DMS53 treated with DMSO at 0.1 percent for 48 hours (cell line): Measurements from ENCODE around the gene PIK3R1.

Source experiments
- DNase-seq: peaks from one replicate; lab custom pipeline; 2025; ENCODE audit not compliant: unreplicated experiment; lab: John Stamatoyannopoulos, UW

PIK3R1 gene

GRCh38 chr5:68215208-68215897, at the start of gene PIK3R1:
Gene PIK3R1, plus strand, starts transcription at chr5:68215756. Its CDS starts 10,920 bp downstream, at chr5:68226676.
- peak; percentile 89 for DNase-seq

GRCh38 chr5:68167195-68167651, 48.3 kb upstream of the PIK3R1 start:
- no peak for DNase-seq

GRCh38 chr5:68169903-68170302, 45.7 kb upstream of the PIK3R1 start:
- no peak for DNase-seq

DNA sequence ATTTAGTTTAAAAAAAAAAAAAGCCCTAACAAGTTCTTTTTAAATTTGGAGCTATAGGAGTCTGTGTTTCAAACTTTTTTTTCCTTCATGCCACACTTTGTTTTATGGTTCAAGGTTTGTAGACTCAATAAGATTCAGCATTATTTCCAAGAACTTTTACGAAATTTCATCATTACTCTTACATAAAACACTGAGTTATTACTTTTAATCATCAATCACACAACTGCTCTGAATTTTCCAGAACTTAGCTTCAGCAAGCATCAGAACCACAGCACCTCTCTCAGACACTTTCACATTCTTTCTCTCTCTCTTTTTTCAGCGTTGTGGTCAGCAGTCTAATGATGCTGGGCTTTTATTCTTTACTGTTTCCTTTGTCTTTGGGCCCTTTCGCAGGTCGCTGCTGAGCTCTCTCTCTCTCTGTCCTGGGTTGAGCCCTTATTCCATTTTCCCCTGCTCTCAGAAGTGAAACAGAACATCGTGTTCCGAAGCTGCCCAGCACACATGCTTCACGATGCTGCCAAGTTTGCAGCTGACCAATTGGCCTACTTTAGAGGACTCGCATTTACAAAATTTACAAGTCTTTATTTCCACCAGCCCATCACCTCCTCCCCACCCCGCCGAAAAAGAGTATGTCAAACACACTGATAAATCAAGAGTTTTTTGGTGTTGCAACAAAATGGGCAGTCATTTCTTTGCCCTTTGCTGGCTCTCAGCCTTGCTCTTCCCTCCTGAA, 44.6 kb upstream of the PIK3R1 start:
- no peak for DNase-seq

DNA sequence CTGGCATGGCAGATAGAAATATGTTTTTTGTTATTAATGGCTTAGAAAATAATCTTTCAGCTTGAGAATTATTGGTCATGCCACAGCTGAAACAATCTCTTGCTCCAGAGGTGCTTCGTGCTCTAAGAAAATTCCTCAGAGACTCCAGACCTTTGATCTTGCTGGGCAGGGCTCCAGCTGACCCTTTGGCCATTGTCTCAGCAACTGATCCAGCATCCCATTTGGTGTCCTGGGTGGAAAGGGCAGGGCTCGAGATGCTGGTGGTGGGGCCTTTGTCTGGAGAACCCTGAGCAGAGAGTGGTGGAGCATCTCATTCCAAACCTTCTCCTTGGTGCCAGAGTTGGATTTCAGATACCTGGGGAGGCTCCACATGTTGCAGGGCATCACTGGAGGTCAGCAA, 43.2 kb upstream of the PIK3R1 start:
- no peak for DNase-seq

- DNase-seq: no peak
Observed at GRCh38 chr5:68173007-68173406, 42.5 kb upstream of the PIK3R1 start.

GRCh38 chr5:68176253-68176652, 39.3 kb upstream of the PIK3R1 start:
- DNase-seq: no peak

- no peak for DNase-seq
Observed at GRCh38 chr5:68176802-68177479, 38.6 kb upstream of the PIK3R1 start.

- DNase-seq: no peak
Observed at GRCh38 chr5:68177676-68178075, 37.9 kb upstream of the PIK3R1 start.

- DNase-seq: no peak
Observed at GRCh38 chr5:68178579-68178978, 37.0 kb upstream of the PIK3R1 start.

DNA sequence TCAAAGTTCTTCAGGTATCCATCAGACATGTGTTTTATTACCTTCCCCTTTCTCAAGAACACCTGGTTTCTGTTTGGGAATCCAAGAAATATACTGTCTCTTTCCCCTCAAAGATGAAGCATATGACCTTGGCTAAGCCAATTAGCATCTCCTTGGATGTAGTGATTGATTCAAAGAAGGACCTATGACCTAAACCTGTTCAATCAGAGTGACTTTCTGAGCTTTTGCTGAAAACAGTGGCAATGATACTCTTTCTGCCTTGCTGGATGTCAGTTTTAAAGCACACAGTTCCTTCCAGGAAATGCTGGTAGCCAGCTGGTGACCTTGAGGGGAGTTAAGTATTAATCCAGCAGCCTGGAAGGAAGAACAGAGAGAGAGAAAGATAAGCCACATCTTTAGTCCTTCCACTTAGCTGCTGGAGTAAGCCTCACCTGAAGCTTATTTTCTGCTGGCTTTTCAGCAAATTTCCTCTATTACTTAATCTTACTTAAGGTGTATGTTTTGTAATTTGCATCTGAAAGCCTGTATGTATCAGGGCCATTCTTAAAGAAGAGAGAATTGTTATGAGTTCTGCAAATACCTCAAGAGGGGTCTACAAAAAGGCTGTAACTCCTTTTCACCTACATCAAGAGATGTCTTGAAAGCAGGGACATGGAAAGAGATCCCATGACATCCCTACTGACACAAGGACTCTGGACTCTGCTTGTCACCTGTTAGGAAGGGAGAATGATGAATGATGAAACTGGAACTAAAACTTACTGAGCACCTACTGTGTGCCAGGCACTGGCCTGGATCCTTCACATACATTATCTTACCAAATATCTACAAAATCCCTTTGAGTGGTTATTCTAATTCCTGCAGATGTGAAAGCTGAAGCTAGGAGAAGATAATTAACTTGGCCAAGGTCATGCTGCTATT, 35.2 kb upstream of the PIK3R1 start:
- DNase-seq: no peak

GRCh38 chr5:68181039-68181599, 34.4 kb upstream of the PIK3R1 start:
- no peak for DNase-seq

DNA sequence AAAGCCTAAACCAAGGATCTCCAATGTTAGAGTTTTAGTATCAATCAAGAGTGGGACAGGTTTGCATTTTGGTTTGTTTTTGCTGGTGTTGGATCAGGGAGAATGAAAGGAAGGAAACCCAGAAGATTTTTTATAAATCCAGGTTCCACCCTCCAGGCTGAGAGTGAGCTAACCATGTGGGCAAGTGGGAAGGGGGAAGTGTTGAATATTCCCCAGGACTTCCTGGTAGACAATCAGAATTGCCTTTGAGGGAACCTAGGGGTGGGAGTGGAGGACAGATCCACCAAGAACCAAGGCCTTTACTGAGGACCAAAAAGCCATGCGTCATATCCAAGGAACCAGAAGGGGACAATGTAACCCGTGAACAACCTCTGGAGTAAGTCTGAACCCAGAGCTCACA, 33.5 kb upstream of the PIK3R1 start:
- no peak for DNase-seq

GRCh38 chr5:68182534-68182933, 33.0 kb upstream of the PIK3R1 start:
- no peak for DNase-seq

- peak; percentile 35 for DNase-seq
Observed at GRCh38 chr5:68187268-68188055, 28.1 kb upstream of the PIK3R1 start.

DNA sequence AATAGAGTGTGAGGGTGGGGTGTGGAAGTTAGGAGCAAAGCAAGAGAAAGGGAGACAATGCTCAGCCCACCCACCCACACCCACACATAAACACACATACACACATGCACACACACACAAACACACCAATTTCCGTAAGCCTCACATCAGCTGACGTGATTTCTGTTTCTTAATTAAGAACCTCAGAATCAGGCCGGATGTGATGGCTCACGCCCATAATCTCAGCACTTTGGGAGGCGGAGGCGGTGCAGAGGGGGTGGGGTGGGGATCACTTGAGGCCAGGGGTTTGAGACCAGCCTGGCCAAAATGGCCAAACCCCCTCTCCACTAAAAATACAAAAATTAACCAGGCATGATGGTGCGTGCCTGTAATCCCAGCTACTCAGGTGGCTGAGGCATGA, 26.4 kb upstream of the PIK3R1 start:
- DNase-seq: no peak

GRCh38 chr5:68189613-68190012, 25.9 kb upstream of the PIK3R1 start:
- peak; percentile 81 for DNase-seq

GRCh38 chr5:68190619-68191018, 24.9 kb upstream of the PIK3R1 start:
- DNase-seq: no peak

GRCh38 chr5:68191083-68191791, 24.3 kb upstream of the PIK3R1 start:
- no peak for DNase-seq
